PC-3 (cell line): ENCODE measurements around the gene UBP1. TPM values are rescaled to one million over a fixed set of nuclear protein-coding genes. Genes with fewer than 3 reads are reported as not detected.

Experiments used
- ATAC-seq: fragments of 200-7000 bp; cut with Tn5 transposase; 2 replicates; pipeline ENCODE4 v1.9.1; 2020; ENCODE audit warnings: mild to moderate bottlenecking, moderate library complexity
- BruUV-seq: library from RNA; stranded (reverse); fragments of 400-500 nt; replicated peaks from 2 replicates; lab custom pipeline; 2021; lab: Mats Ljungman, UMichigan
- CTCF ChIA-PET: fragments of 300-600 bp; sonication (Branson Sonifier 250); formaldehyde crosslinking; loops from one replicate; lab custom pipeline; 2022; ENCODE audit warnings: antibody characterized with exemption; lab: Charles Lee
- POLR2A ChIA-PET: fragments of 300-600 bp; sonication (Branson Sonifier 250); formaldehyde crosslinking; loops from one replicate; lab custom pipeline; 2022; ENCODE audit warnings: antibody characterized with exemption; ENCODE audit not compliant: unreplicated experiment; lab: Charles Lee
- DNase-seq: peaks from one replicate; pipeline ENCODE4 v3.0.0-alpha.2; 2015
- H2AFZ ChIP-seq: fragments of 300-600 bp; sonication (generic); 2 replicates; pipeline ENCODE4 v1.6.0; 2016; ENCODE audit warnings: antibody characterized with exemption, low read length
- H3F3A ChIP-seq: fragments of 300-600 bp; sonication (generic); one replicate; pipeline ENCODE4 v1.6.0; 2017; ENCODE audit warnings: antibody characterized with exemption, low read length, control low read depth, mild to moderate bottlenecking; ENCODE audit not compliant: unreplicated experiment
- H3K27ac ChIP-seq: fragments of 300-600 bp; sonication (generic); 2 replicates; pipeline ENCODE4 v1.5.1; 2016; ENCODE audit warnings: mild to moderate bottlenecking, low read length
- H3K27me3 ChIP-seq: fragments of 300-600 bp; sonication (generic); 2 replicates; pipeline ENCODE4 v1.6.1; 2016; ENCODE audit warnings: low read length, mixed read lengths
- H3K36me3 ChIP-seq: fragments of 300-600 bp; sonication (generic); 2 replicates; pipeline ENCODE4 v1.6.1; 2016; ENCODE audit warnings: low read depth, mixed run types, low read length, mixed read lengths
- H3K4me1 ChIP-seq: fragments of 300-600 bp; sonication (generic); 2 replicates; pipeline ENCODE4 v1.5.1; 2016; ENCODE audit warnings: low read length; ENCODE audit not compliant: insufficient read depth
- H3K4me2 ChIP-seq: fragments of 300-600 bp; sonication (generic); 2 replicates; pipeline ENCODE4 v1.6.0; 2016; ENCODE audit warnings: low read length
- H3K4me3 ChIP-seq: fragments of 300-600 bp; sonication (generic); 2 replicates; pipeline ENCODE4 v1.5.1; 2016; ENCODE audit warnings: mild to moderate bottlenecking, low read length, mixed read lengths
- H3K79me2 ChIP-seq: fragments of 300-600 bp; sonication (generic); 2 replicates; pipeline ENCODE4 v1.6.1; 2017; ENCODE audit warnings: low read length, mixed read lengths
- H3K9ac ChIP-seq: fragments of 300-600 bp; sonication (generic); 2 replicates; pipeline ENCODE4 v1.6.0; 2016; ENCODE audit warnings: mild to moderate bottlenecking, low read length
- H3K9me2 ChIP-seq: fragments of 300-600 bp; sonication (generic); replicated peaks from 2 replicates; pipeline ENCODE4 v1.6.1; 2016; ENCODE audit warnings: mixed run types, low read length, mixed read lengths
- H3K9me3 ChIP-seq: fragments of 300-600 bp; sonication (generic); 2 replicates; pipeline ENCODE4 v1.6.1; 2016; ENCODE audit warnings: low read length, mixed read lengths
- H4K20me1 ChIP-seq: fragments of 300-600 bp; sonication (generic); 2 replicates; pipeline ENCODE4 v1.6.1; 2016; ENCODE audit warnings: low read length, mixed read lengths
- CTCF ChIP-seq: fragments of 300-600 bp; sonication (generic); conservative IDR thresholded peaks from 2 replicates; pipeline ENCODE4 v1.5.1; 2017; ENCODE audit warnings: antibody characterized with exemption, low read depth, mild to moderate bottlenecking, low read length
- EZH2 ChIP-seq: fragments of 300-600 bp; sonication (generic); IDR thresholded peaks from one replicate; pipeline ENCODE4 v1.6.1; 2017; ENCODE audit warnings: antibody characterized with exemption, mild to moderate bottlenecking, low read length; ENCODE audit not compliant: unreplicated experiment
- EZH2phosphoT487 ChIP-seq: fragments of 300-600 bp; sonication (generic); IDR thresholded peaks from 2 replicates; pipeline ENCODE4 v1.6.1; 2018; ENCODE audit warnings: mild to moderate bottlenecking, antibody characterized with exemption, low read length, borderline replicate concordance
- intact Hi-C: fragments of 100-400 bp; cut with micrococcal nuclease; formaldehyde crosslinking; loops from 2 replicates; pipeline ENCODE4 v1.9.0; 2023
- total RNA-seq: library from RNA; depleted of rRNA; stranded (reverse); fragments of >200 nt; gene quantifications from 2 replicates; pipeline ENCODE4 v1.2.3, GENCODE V29; 2014

The UBP1 gene
- total RNA-seq, 1 experiment from 2014 or later, result 49.3 TPM

GRCh38 chr3:33438881-33439545, 1.2 kb downstream of the UBP1 start:
- H3K4me3 ChIP-seq, result peak overlapping the region; percentile 84
- peaks cover 46% of the 10 kb centered on the region for H4K20me1 ChIP-seq
- H3K36me3 ChIP-seq, result no peaks in the 10 kb centered on the region
- TF ChIP-seq EZH2phosphoT487 (no peak), CTCF (no peak), EZH2 (no peak)
- peak overlapping the region; percentile 91 for H3K9ac ChIP-seq
- ChIA-PET POLR2A (interaction anchor here (0.6 to 0.7 kb wide), 2 partner anchors 37 to 38 kb away, joined by 3 read pairs; no protein-coding TSS in a partner anchor), CTCF (no interaction called here)
- no peaks in the 10 kb centered on the region for H3K9me3 ChIP-seq
- H3K4me2 ChIP-seq, result peak overlapping the region; percentile 91
- H3K9me2 ChIP-seq, result no peaks in the 10 kb centered on the region
- no peaks in the 10 kb centered on the region for H3K27me3 ChIP-seq
- H3K27ac ChIP-seq, result peak overlapping the region; percentile 3
- BruUV-seq, result TSS peak; percentile 36
- ATAC-seq (no peak), DNase-seq (no peak)
- H2AFZ ChIP-seq, result peak overlapping the region; percentile 35; the same call in 1 of the 2 replicates
- no peaks in the 10 kb centered on the region for H3F3A ChIP-seq
- intact Hi-C loops, result loop anchor here (5.0 kb wide), 2 partner anchors 307 to 358 kb away; partner anchors contain the start of gene PDCD6IP
- H3K4me1 ChIP-seq, result peaks cover 27% of the 10 kb centered on the region
- H3K79me2 ChIP-seq, result peaks cover 58% of the 10 kb centered on the region

GRCh38 chr3:33438284-33438668, 1.9 kb downstream of the UBP1 start:
- POLR2A ChIA-PET, result interaction anchor here (0.6 kb wide), 1 partner anchor 37 kb away, joined by 3 read pairs; no protein-coding TSS in a partner anchor
- peak overlapping the region; percentile 91 for H3K9ac ChIP-seq

More at GRCh38 chr3:33438284-33438668, 1.9 kb downstream of the UBP1 start:
- ATAC-seq (no peak), DNase-seq (peak; percentile 36)
- peaks cover 51% of the 10 kb centered on the region for H4K20me1 ChIP-seq
- CTCF ChIA-PET, result no interaction called here
- H3K27me3 ChIP-seq, result no peaks in the 10 kb centered on the region
- intact Hi-C loops, result loop anchor here (5.0 kb wide), 2 partner anchors 306 to 359 kb away; partner anchors contain the start of gene PDCD6IP
- no TSS peak for BruUV-seq
- peak overlapping the region; percentile 3 for H3K27ac ChIP-seq
- peak overlapping the region; percentile 84 for H3K4me3 ChIP-seq
- peaks cover 32% of the 10 kb centered on the region for H3K4me1 ChIP-seq
- H3K79me2 ChIP-seq, result peaks cover 66% of the 10 kb centered on the region
- peak overlapping the region; percentile 91 for H3K4me2 ChIP-seq
- no peaks in the 10 kb centered on the region for H3K36me3 ChIP-seq
- no peak overlapping the region for H2AFZ ChIP-seq
- no peaks in the 10 kb centered on the region for H3F3A ChIP-seq
- TF ChIP-seq EZH2 (no peak), CTCF (no peak), EZH2phosphoT487 (no peak)
- H3K9me2 ChIP-seq, result no peaks in the 10 kb centered on the region
- no peaks in the 10 kb centered on the region for H3K9me3 ChIP-seq
